ENCODE results near the gene S100PBP. TPM values are rescaled to one million over a fixed set of nuclear protein-coding genes. Genes with fewer than 3 reads are reported as not detected.

Gene S100PBP
- total and polyA plus RNA-seq, 10 of the 15 experiments (the other 5 are each of a cell fraction or from before 2014, with no cell fraction given), result 17.0 to 98.3 (median 40.6) TPM

DNA sequence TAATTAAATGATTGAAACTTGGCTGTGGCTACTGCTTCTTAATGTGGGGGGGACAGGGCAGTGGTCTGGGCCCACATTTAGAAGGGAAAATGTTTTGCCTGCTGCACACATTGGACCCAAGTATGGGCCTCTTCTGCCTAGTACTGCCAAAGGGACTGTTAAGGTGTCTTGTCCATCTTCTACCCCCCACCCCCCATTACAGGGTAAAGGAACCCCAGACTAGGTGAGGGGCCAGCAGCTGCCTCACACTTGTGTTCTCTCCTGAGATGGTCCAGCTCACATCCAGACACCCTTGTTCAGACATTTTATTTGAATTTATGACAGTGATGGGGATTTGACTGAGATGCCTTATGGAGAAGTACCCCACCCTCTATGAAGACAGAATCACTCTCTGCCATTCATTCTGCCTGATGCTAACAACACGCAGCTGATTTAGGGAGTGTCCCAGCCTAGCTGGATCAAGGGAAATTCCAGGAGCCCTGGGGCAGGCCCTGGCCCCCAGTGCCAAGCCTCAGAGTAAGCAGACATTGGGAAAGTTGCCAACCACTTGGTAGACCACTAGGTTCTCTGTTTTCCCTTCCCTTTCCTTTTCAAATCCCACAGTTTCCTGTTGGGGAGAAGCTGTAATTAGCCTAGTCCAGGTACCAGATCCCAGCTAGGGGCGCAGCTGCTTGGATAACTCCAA lies 42.4 kb upstream of the S100PBP start:
- Histone ChIP-seq H3K36me3 (ENCODE audit: control insufficient read depth in 2 of 2, insufficient read depth in 2 of 2, low read length in 1 of 2) (peaks cover 28 to 34% of the 10 kb centered on the region in 2 experiments), H3K4me1 (ENCODE audit: control insufficient read depth, insufficient read depth, low read length) (no peaks in the 10 kb centered on the region), H3K79me2 (ENCODE audit: control insufficient read depth, insufficient read depth, low read length) (no peaks in the 10 kb centered on the region), H3K9ac (ENCODE audit: control insufficient read depth, insufficient read depth, low read length) (no peak overlapping the region), H3K9me3 (replicated peaks; ENCODE audit: control insufficient read depth, insufficient read depth, low read length) (no peaks in the 10 kb centered on the region), H2AFZ (ENCODE audit: control insufficient read depth, low read depth, low read length) (no peak overlapping the region), H3K27ac (ENCODE audit: control insufficient read depth, insufficient read depth) (no peak overlapping the region), H3K4me2 (ENCODE audit: control insufficient read depth, insufficient read depth) (no peak overlapping the region), H3K4me3 (no peak overlapping the region), H3K27me3 (replicated peaks in 1 of 2; ENCODE audit: control insufficient read depth in 2 of 2, insufficient read depth in 2 of 2, low read length in 1 of 2) (no peaks in the 10 kb centered on the region), H4K20me1 (ENCODE audit: control insufficient read depth, insufficient read depth) (no peaks in the 10 kb centered on the region)
- 92% methylated on average over 2 of the region's 2 CpGs for WGBS (ENCODE audit: insufficient coverage, insufficient replicate concordance, low lambda C conversion rate, missing lambda C conversion rate)
- FAIRE-seq (no peak), DNase-seq (ENCODE audit: low read depth, low spot score) (no peak), ATAC-seq (no peak)
- ChIA-PET SMC1A (ENCODE audit: uncharacterized antibody, unreplicated experiment) (interaction anchor here (0.6 to 5.1 kb wide), 11 partner anchors 8 to 732 kb away, joined by 3 to 37 read pairs (median 4); no protein-coding TSS in a partner anchor), CTCF (interaction anchor here (0.7 to 7.2 kb wide), 14 partner anchors 7 to 374 kb away, joined by 3 to 163 read pairs (median 4); no protein-coding TSS in a partner anchor), RAD21 (ENCODE audit: unreplicated experiment) (interaction anchor here (1.0 to 6.0 kb wide), 4 partner anchors 13 to 255 kb away, joined by 5 to 65 read pairs (median 7); no protein-coding TSS in a partner anchor), POLR2A (interaction anchor here (1.1 to 1.4 kb wide), 3 partner anchors 9 to 65 kb away, joined by 3 to 4 read pairs (median 4); no protein-coding TSS in a partner anchor)
- TSS peak; percentile 71 for BruUV-seq (replicated peaks)
- in situ Hi-C loops (cut with MboI) (no loop called here), intact Hi-C loops (cut with micrococcal nuclease; ENCODE audit: unreplicated experiment) (loop anchor here (5.0 kb wide), 1 partner anchor 373 kb away; no protein-coding TSS in a partner anchor)
- TF ChIP-seq RB1 (IDR thresholded peaks at IDR 0.05; ENCODE audit: borderline replicate concordance) (no peak), IKZF2 (IDR thresholded peaks at IDR 0.05) (0 out of 4 replicates have a peak, but pooled peaks of 1 of the 2 experiments have one; percentile 11), EP300 (IDR thresholded peaks at IDR 0.05; ENCODE audit: borderline replicate concordance in 1 of 2, control insufficient read depth in 1 of 2, low read depth in 2 of 2, low read length in 2 of 2) (no peak), BMI1 (IDR thresholded peaks at IDR 0.05; ENCODE audit: borderline replicate concordance) (no peak), BCL11A (IDR thresholded peaks at IDR 0.05; ENCODE audit: low read depth, low read length) (no peak), SMAD5 (IDR thresholded peaks at IDR 0.05; ENCODE audit: low read depth) (no peak), STAT1 (conservative IDR thresholded peaks at IDR 0.05) (no peak), RELA (IDR thresholded peaks at IDR 0.05; ENCODE audit: borderline replicate concordance, partially characterized antibody) (no peak)
- TF ChIP-seq, protein P1, sequence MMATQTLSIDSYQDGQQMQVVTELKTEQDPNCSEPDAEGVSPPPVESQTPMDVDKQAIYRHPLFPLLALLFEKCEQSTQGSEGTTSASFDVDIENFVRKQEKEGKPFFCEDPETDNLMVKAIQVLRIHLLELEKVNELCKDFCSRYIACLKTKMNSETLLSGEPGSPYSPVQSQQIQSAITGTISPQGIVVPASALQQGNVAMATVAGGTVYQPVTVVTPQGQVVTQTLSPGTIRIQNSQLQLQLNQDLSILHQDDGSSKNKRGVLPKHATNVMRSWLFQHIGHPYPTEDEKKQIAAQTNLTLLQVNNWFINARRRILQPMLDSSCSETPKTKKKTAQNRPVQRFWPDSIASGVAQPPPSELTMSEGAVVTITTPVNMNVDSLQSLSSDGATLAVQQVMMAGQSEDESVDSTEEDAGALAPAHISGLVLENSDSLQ (IDR thresholded peaks at IDR 0.05), result no peak
- TF ChIP-seq, protein P2, sequence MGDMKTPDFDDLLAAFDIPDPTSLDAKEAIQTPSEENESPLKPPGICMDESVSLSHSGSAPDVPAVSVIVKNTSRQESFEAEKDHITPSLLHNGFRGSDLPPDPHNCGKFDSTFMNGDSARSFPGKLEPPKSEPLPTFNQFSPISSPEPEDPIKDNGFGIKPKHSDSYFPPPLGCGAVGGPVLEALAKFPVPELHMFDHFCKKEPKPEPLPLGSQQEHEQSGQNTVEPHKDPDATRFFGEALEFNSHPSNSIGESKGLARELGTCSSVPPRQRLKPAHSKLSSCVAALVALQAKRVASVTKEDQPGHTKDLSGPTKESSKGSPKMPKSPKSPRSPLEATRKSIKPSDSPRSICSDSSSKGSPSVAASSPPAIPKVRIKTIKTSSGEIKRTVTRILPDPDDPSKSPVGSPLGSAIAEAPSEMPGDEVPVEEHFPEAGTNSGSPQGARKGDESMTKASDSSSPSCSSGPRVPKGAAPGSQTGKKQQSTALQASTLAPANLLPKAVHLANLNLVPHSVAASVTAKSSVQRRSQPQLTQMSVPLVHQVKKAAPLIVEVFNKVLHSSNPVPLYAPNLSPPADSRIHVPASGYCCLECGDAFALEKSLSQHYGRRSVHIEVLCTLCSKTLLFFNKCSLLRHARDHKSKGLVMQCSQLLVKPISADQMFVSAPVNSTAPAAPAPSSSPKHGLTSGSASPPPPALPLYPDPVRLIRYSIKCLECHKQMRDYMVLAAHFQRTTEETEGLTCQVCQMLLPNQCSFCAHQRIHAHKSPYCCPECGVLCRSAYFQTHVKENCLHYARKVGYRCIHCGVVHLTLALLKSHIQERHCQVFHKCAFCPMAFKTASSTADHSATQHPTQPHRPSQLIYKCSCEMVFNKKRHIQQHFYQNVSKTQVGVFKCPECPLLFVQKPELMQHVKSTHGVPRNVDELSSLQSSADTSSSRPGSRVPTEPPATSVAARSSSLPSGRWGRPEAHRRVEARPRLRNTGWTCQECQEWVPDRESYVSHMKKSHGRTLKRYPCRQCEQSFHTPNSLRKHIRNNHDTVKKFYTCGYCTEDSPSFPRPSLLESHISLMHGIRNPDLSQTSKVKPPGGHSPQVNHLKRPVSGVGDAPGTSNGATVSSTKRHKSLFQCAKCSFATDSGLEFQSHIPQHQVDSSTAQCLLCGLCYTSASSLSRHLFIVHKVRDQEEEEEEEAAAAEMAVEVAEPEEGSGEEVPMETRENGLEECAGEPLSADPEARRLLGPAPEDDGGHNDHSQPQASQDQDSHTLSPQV (IDR thresholded peaks at IDR 0.05), result no peak
- TF ChIP-seq, protein P3, sequence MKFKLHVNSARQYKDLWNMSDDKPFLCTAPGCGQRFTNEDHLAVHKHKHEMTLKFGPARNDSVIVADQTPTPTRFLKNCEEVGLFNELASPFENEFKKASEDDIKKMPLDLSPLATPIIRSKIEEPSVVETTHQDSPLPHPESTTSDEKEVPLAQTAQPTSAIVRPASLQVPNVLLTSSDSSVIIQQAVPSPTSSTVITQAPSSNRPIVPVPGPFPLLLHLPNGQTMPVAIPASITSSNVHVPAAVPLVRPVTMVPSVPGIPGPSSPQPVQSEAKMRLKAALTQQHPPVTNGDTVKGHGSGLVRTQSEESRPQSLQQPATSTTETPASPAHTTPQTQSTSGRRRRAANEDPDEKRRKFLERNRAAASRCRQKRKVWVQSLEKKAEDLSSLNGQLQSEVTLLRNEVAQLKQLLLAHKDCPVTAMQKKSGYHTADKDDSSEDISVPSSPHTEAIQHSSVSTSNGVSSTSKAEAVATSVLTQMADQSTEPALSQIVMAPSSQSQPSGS (IDR thresholded peaks at IDR 0.05; ENCODE audit: low read length), result 0 out of 2 replicates have a peak, but pooled peaks have one; percentile 29
- TF ChIP-seq, protein P4, sequence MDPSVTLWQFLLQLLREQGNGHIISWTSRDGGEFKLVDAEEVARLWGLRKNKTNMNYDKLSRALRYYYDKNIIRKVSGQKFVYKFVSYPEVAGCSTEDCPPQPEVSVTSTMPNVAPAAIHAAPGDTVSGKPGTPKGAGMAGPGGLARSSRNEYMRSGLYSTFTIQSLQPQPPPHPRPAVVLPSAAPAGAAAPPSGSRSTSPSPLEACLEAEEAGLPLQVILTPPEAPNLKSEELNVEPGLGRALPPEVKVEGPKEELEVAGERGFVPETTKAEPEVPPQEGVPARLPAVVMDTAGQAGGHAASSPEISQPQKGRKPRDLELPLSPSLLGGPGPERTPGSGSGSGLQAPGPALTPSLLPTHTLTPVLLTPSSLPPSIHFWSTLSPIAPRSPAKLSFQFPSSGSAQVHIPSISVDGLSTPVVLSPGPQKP (IDR thresholded peaks at IDR 0.05; ENCODE audit: low read depth, low read length), result no peak

Data from GM12878 (cell line).